ENCODE data around the gene DTNBP1.

- no peak for TF ChIP-seq POLR2A (IDR thresholded peaks at IDR 0.05; ENCODE audit: low read length)
- no peak for TF ChIP-seq GATA1 (IDR thresholded peaks at IDR 0.05; ENCODE audit: low read depth, low read length)
These were observed 55.2 kb downstream of the DTNBP1 start for GRCh38 chr6:15607603-15608002.

All from erythroblast (primary cell).